Omental fat pad (tissue), 4 donors: ENCODE results near the gene AGAP1. TPM values are rescaled to one million over a fixed set of nuclear protein-coding genes. Genes with fewer than 3 reads are reported as not detected.

Experiments
- ATAC-seq: fragments of 150-250 bp; one replicate; pipeline ENCODE4 v1.9.1; 2016; ENCODE audit warnings: mild to moderate bottlenecking, moderate library complexity; ENCODE audit not compliant: low FRiP score
- DNase-seq: peaks from one replicate; pipeline ENCODE4 v3.0.0-alpha.2; 2019; ENCODE audit warnings: low spot score
- total RNA-seq, 4 donors: library from RNA; depleted of rRNA; stranded (reverse); fragments of >200 nt; gene quantifications; one replicate each; pipeline ENCODE4 v1.1.0, GENCODE V29; 2016
- TF ChIP-seq, protein P1 (sequence below), 3 donors: fragments of 450-650 bp; IDR thresholded peaks; one replicate each; pipeline ENCODE4 v1.5.1; 2016 to 2017; ENCODE audit warnings: antibody characterized with exemption in 3 of 3, mild to moderate bottlenecking in 3 of 3, moderate library complexity in 2 of 3

AGAP1 gene
- total RNA-seq, 4 donors from 2014 or later: 15.5 to 24.3 (median 16.2) TPM

DNA sequence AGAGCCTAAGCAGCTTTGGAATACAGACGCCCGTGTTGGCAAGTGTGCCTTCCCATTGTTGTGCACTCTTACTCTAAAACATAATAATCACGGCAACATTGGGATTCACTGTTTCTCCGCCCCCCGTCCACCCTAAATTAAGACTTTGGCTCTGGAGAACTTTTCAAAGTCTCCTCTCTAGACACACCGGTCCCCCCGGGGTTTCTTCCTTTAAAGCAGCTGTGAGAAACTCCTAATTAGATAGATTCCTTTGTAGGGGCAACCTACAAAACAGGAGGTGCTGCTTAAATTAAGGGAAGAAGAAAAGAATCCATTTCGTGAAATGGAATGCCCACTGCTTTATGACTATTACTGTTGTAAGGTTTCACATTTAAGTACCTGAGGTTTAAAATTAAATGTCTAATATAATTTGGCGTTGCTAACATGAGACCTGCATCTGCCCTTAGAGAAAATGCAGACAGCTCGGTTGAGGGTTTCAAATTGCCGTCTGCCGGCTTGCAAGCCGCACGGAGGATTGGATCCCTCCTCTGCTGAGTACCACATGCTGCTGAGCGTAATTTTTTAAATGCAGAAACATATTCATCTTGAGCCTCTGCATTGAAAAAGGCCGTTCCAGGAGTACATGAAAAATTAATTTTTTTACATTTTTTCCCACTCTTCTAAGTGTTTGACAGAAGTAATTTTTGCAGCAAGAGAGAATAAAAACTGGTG, 441.1 kb downstream of the AGAP1 start:
- TF ChIP-seq, protein P1, sequence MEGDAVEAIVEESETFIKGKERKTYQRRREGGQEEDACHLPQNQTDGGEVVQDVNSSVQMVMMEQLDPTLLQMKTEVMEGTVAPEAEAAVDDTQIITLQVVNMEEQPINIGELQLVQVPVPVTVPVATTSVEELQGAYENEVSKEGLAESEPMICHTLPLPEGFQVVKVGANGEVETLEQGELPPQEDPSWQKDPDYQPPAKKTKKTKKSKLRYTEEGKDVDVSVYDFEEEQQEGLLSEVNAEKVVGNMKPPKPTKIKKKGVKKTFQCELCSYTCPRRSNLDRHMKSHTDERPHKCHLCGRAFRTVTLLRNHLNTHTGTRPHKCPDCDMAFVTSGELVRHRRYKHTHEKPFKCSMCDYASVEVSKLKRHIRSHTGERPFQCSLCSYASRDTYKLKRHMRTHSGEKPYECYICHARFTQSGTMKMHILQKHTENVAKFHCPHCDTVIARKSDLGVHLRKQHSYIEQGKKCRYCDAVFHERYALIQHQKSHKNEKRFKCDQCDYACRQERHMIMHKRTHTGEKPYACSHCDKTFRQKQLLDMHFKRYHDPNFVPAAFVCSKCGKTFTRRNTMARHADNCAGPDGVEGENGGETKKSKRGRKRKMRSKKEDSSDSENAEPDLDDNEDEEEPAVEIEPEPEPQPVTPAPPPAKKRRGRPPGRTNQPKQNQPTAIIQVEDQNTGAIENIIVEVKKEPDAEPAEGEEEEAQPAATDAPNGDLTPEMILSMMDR (IDR thresholded peaks at IDR 0.05): no peak
- ATAC-seq: no peak
- no peak for DNase-seq

DNA sequence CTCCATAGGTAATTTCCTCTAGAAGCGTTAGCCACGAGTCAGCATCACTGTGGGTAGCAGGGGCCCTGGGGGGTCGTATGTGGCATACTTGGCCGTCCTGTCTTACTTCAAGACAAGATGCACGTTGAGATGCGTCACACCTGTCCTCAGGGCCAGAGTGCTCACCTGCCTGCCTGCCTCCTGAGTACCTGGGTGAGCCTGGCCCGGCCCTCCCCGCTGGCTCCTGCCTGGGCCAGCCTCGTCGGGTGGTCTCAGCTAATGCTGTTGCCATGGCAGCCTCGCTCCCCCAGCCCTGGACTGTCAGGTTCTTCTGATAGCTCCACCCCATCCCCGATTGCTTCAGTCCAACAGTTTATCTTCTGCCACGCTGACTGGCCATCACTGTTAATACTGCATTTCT, 441.9 kb downstream of the AGAP1 start:
- no peak for DNase-seq
- TF ChIP-seq, protein P1 (IDR thresholded peaks at IDR 0.05): no peak
- ATAC-seq: no peak

DNA sequence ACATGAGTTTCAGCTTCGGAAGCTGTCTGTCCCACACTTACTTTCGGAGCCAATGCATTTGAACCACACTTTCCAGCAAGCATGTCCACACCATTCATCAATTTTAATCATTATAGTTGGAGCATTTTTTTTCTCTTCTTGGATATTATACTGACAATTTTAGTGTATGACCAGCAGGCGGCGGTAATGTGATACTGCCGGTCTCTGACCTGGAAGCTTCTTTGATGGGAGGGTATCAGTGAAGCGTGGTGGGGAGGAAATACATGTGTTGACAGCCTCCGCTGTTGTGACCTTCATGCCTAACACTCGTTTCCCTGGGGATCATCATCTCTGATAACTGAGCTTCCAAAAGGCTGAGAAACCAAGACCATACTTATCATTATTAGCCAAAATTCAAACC, 442.6 kb downstream of the AGAP1 start:
- TF ChIP-seq, protein P1 (IDR thresholded peaks at IDR 0.05): no peak
- ATAC-seq: no peak
- no peak for DNase-seq

DNA sequence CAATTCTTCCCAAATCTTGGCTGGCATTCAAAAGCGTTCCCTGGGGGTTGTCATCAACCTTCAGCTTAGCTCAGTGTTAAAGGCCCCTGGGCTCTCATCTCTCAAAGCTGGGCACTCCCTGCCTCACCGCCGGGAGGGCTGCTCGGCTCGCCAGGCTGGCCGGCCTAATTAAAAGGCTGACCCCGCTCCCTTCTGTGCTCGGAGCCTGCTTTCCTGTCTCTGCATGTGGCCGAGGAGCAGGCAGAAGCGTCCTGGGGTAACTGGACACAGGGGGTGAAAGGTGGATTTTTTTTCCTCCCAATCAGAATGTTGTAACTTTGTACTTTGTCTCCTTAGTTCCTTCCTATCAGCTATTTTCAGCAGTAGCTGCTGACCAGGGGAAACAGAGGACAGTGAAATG, 443.2 kb downstream of the AGAP1 start:
- TF ChIP-seq, protein P1 (IDR thresholded peaks at IDR 0.05): no peak
- no peak for ATAC-seq
- DNase-seq: no peak

DNA sequence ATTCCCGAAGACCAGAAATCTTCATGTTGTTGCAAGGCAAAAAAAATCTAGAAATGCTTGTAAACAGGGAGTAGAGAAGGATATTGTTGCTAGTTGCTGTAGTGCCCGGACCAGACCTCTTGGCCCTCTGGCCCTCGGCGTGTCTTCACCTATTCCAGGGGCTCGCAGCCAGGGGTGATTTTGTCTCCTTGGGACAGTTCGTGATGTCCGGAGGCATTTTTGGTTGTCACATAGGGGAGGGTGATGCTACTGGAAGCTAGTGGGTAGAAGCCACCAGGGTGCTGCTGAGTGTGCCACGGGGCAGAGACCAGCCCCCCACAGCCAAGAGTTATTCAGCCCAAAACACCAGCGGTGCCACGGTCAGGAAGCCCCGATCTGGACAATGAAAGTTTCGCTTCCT, 443.7 kb downstream of the AGAP1 start:
- ATAC-seq: no peak
- TF ChIP-seq, protein P1 (IDR thresholded peaks at IDR 0.05): no peak
- no peak for DNase-seq

DNA sequence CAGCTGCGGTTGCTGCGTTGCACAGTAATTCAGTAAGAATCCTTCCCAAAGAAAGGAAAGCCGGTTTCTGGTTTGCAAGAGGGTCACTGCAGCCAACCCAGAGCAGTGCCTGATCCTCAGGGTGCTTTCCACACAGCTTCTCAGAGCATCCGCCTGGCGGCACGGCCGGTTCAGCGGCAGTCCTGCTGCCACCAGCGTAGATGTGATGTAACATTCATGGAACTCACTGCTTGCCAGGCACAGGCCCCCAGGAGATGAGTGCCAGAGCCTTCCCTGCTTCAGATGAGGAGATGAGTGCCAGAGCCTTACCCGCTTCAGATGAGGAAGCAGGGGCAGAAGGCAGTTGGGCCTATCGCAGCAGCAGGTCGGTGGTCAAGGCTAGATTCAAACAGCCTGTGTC, 444.1 kb downstream of the AGAP1 start:
- ATAC-seq (no peak), DNase-seq (no peak)
- TF ChIP-seq, protein P1 (IDR thresholded peaks at IDR 0.05): no peak

DNA sequence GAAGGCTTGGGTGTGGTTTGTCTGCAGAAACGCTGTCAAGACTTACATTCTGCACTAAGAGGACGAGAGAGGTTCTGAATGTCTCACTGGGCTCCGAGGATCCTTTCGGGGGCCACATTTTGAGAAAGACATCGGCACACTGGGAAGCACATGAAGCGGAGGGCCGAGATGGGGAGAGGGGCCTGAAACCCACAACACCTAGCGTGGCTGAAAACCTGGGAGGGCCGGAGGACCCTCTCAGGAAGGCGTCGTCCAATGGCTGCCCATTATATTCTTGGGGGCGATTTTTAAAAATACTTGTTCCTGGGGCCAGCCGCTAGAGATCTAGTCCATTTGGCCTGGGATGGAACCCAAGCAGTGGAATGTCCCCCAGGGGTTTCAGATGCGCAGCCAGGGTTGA, 444.8 kb downstream of the AGAP1 start:
- TF ChIP-seq, protein P1 (IDR thresholded peaks at IDR 0.05): no peak
- DNase-seq (no peak), ATAC-seq (no peak)
